HG02571 (cell line): Measurements from ENCODE around the gene OBSCN.
"Not testable (repeated sequence)": the region's sequence is repeated elsewhere in the genome, so short reads cannot be mapped to it uniquely, and the experiment has no call there.

Experiments
- ATAC-seq: cut with Tn5 transposase; IDR thresholded peaks from one replicate; pipeline ENCODE4 v1.9.1; 2021; ENCODE audit warnings: mild to moderate bottlenecking, moderate library complexity; ENCODE audit not compliant: unreplicated experiment

Gene OBSCN

GRCh38 chr1:228212415-228212965 lies 4.6 kb downstream of the OBSCN start:
- ATAC-seq, result no peak

- peak; percentile 82 for ATAC-seq
Measured at GRCh38 chr1:228212966-228213844, 5.4 kb downstream of the OBSCN start.

GRCh38 chr1:228213917-228214808 lies 6.3 kb downstream of the OBSCN start:
- ATAC-seq, result no peak

- no peak for ATAC-seq
Measured at GRCh38 chr1:228214921-228215662, 7.2 kb downstream of the OBSCN start.

GRCh38 chr1:228215663-228216116 lies 7.8 kb downstream of the OBSCN start:
- ATAC-seq, result no peak

GRCh38 chr1:228216371-228217320 lies 8.8 kb downstream of the OBSCN start:
- no peak for ATAC-seq

- no peak for ATAC-seq
Measured at GRCh38 chr1:228217551-228218344, 9.9 kb downstream of the OBSCN start.

- ATAC-seq, result no peak
Measured at GRCh38 chr1:228218513-228219244, 10.8 kb downstream of the OBSCN start.

- no peak for ATAC-seq
Measured at GRCh38 chr1:228219245-228219961, 11.6 kb downstream of the OBSCN start.

GRCh38 chr1:228219962-228220780 lies 12.3 kb downstream of the OBSCN start:
- ATAC-seq, result no peak

GRCh38 chr1:228221097-228221496 lies 13.3 kb downstream of the OBSCN start:
- ATAC-seq, result not testable (repeated sequence)

- ATAC-seq, result no peak
Measured at GRCh38 chr1:228222548-228222947, 14.7 kb downstream of the OBSCN start.

- no peak for ATAC-seq
Measured at GRCh38 chr1:228224198-228225164, 16.6 kb downstream of the OBSCN start.

- ATAC-seq, result no peak
Measured at GRCh38 chr1:228225165-228225710, 17.4 kb downstream of the OBSCN start.

- ATAC-seq, result no peak
Measured at GRCh38 chr1:228225740-228226139, 17.9 kb downstream of the OBSCN start.
